GM12878 (cell line): Measurements from ENCODE around the gene NGRN. TPM values are rescaled to one million over a fixed set of nuclear protein-coding genes. Genes with fewer than 3 reads are reported as not detected.

ENCODE experiments used
- ATAC-seq: fragments of 200-7000 bp; cut with Tn5 transposase; 3 replicates; pipeline ENCODE4 v1.9.1; 2020; ENCODE audit warnings: mild to moderate bottlenecking, moderate library complexity
- BruUV-seq: library from RNA; stranded (reverse); fragments of 400-500 nt; replicated peaks from 2 replicates; lab custom pipeline; 2021; lab: Mats Ljungman, UMichigan
- CTCF ChIA-PET: fragments of 300-600 bp; sonication (Branson Sonifier 250); formaldehyde crosslinking; extraction: SDS; loops from one replicate; lab custom pipeline; 2021; ENCODE audit warnings: inconsistent platforms; lab: Yijun Ruan, JAX
- POLR2A ChIA-PET: fragments of 350-600 bp; formaldehyde crosslinking; extraction: SDS; loops from one replicate; lab custom pipeline; 2021; ENCODE audit warnings: inconsistent platforms; lab: Charles Lee
- RAD21 ChIA-PET: fragments of 300-600 bp; sonication (Branson Sonifier 250); formaldehyde crosslinking; loops from one replicate; lab custom pipeline; 2023; ENCODE audit warnings: antibody characterized with exemption; ENCODE audit not compliant: unreplicated experiment; lab: Charles Lee
- SMC1A ChIA-PET: fragments of 300-600 bp; sonication (Branson Sonifier 250); formaldehyde crosslinking; loops from one replicate; lab custom pipeline; 2023; ENCODE audit not compliant: unreplicated experiment, uncharacterized antibody; lab: Charles Lee
- DNase-seq: peaks from one replicate; pipeline ENCODE4 v3.0.0-alpha.2; 2011; ENCODE audit warnings: low read depth, low spot score
- FAIRE-seq: peaks from 3 replicates; lab custom pipeline; 2011; peaks lifted over from hg19 to GRCh38; lab: Jason Lieb, UNC
- H2AFZ ChIP-seq: 2 replicates; pipeline ENCODE4 v1.6.0; 2011; ENCODE audit warnings: low read depth, low read length, control low read depth; ENCODE audit not compliant: control insufficient read depth
- H3K27ac ChIP-seq: 2 replicates; pipeline ENCODE4 v1.5.1; 2011; ENCODE audit warnings: control low read depth; ENCODE audit not compliant: control insufficient read depth, insufficient read depth
- H3K27me3 ChIP-seq, 2 experiments: replicated peaks in 1 of 2; 2 replicates each; pipeline versions ENCODE4 v1.6.0 to v1.6.1; 2011; ENCODE audit warnings: low read length in 1 of 2; ENCODE audit not compliant: control insufficient read depth in 2 of 2, insufficient read depth in 2 of 2
- H3K36me3 ChIP-seq, 2 experiments: 2 replicates each; pipeline ENCODE4 v1.5.1; 2011; ENCODE audit warnings: low read length in 1 of 2; ENCODE audit not compliant: control insufficient read depth in 2 of 2, insufficient read depth in 2 of 2
- H3K4me1 ChIP-seq: 2 replicates; pipeline ENCODE4 v1.6.1; 2011; ENCODE audit warnings: mild to moderate bottlenecking, low read length, moderate library complexity, mixed read lengths; ENCODE audit not compliant: control insufficient read depth, insufficient read depth
- H3K4me2 ChIP-seq: 2 replicates; pipeline ENCODE4 v1.6.0; 2011; ENCODE audit warnings: control low read depth; ENCODE audit not compliant: control insufficient read depth, insufficient read depth
- H3K4me3 ChIP-seq: fragments of 200-600 bp; sonication (generic); 2 replicates; pipeline ENCODE4 v1.5.1; 2016
- H3K79me2 ChIP-seq: 2 replicates; pipeline ENCODE4 v1.6.0; 2011; ENCODE audit warnings: low read length; ENCODE audit not compliant: control insufficient read depth, insufficient read depth
- H3K9ac ChIP-seq: 2 replicates; pipeline ENCODE4 v1.8.0; 2011; ENCODE audit warnings: low read length, control low read depth, mixed read lengths; ENCODE audit not compliant: control insufficient read depth, insufficient read depth
- H3K9me3 ChIP-seq: replicated peaks from 3 replicates; pipeline ENCODE4 v1.5.1; 2011; ENCODE audit warnings: mild to moderate bottlenecking, low read length; ENCODE audit not compliant: control insufficient read depth, insufficient read depth
- H4K20me1 ChIP-seq: 2 replicates; pipeline ENCODE4 v1.6.0; 2011; ENCODE audit not compliant: control insufficient read depth, insufficient read depth
- ATF7 ChIP-seq: fragments of 450-650 bp; IDR thresholded peaks from 2 replicates; pipeline ENCODE4 v1.6.1; 2016; ENCODE audit warnings: low read depth, mild to moderate bottlenecking
- EZH2 ChIP-seq: IDR thresholded peaks from 2 replicates; pipeline ENCODE4 v1.6.1; 2012; ENCODE audit warnings: low read depth, mild to moderate bottlenecking, control low read depth, inconsistent platforms, low read length, borderline replicate concordance; ENCODE audit not compliant: control insufficient read depth
- HCFC1 ChIP-seq: fragments of 150-350 bp; IDR thresholded peaks from 2 replicates; pipeline ENCODE4 v1.6.1; 2014; ENCODE audit warnings: low read length
- HDGF ChIP-seq: fragments of 450-650 bp; IDR thresholded peaks from 2 replicates; pipeline ENCODE4 v1.6.1; 2016; ENCODE audit warnings: antibody characterized with exemption
- NFXL1 ChIP-seq: fragments of 450-650 bp; IDR thresholded peaks from 2 replicates; pipeline ENCODE4 v1.6.1; 2017; ENCODE audit warnings: antibody characterized with exemption, mild to moderate bottlenecking, borderline replicate concordance
- POLR2A ChIP-seq: IDR thresholded peaks from 2 replicates; pipeline ENCODE4 v1.6.1; 2011; ENCODE audit warnings: low read depth, mild to moderate bottlenecking, low read length
- POLR2AphosphoS5 ChIP-seq: IDR thresholded peaks from 2 replicates; pipeline ENCODE4 v1.6.1; 2011; ENCODE audit warnings: mild to moderate bottlenecking, low read length, inconsistent platforms
- TAF1 ChIP-seq: IDR thresholded peaks from 2 replicates; pipeline ENCODE4 v1.6.1; 2011; ENCODE audit warnings: mild to moderate bottlenecking, low read depth, low read length, borderline replicate concordance
- TCF12 ChIP-seq: IDR thresholded peaks from 2 replicates; pipeline ENCODE4 v1.6.1; 2011; ENCODE audit warnings: low read depth, mild to moderate bottlenecking, low read length
- WGBS: methylation state at CpG from one replicate; pipeline ENCODE4 v1.1.6; 2016; ENCODE audit warnings: low lambda C conversion rate; ENCODE audit not compliant: insufficient replicate concordance, insufficient coverage; ENCODE audit errors: missing lambda C conversion rate; 5-methylcytosine and 5-hydroxymethylcytosine counted together
- in situ Hi-C: fragments of 300-500 bp; cut with MboI; formaldehyde crosslinking; loops from 9 replicates; pipeline ENCODE4 v1.14.3; 2018; ENCODE audit warnings: mixed read lengths
- intact Hi-C: fragments of 100-400 bp; cut with micrococcal nuclease; formaldehyde crosslinking; loops from one replicate; pipeline ENCODE4 v1.14.2; 2022; ENCODE audit not compliant: unreplicated experiment
- polyA plus RNA-seq, 11 experiments: library from polyadenylated mRNA; depleted of rRNA in 4 of 11; unstranded in 6 of 11; stranded (reverse) in 5 of 11; fragments of >200 nt; fragmentation: Nextera tagmentation in 4 of 11; fragmentation: Illumina TruSeq in 1 of 11; extraction: Ambion mirVana in 4 of 11; extraction: Trizol in 1 of 11; gene quantifications; 1 replicate in 1 of 11; 2 replicates in 10 of 11; pipeline versions ENCODE4 v1.2.1 to v1.2.3, GENCODE V29; 2011 to 2016; ENCODE audit warnings: inconsistent platforms in 2 of 11, missing spikeins in 2 of 11, low read depth in 1 of 11
- total RNA-seq, 4 experiments: library from RNA; depleted of rRNA in 3 of 4; stranded (reverse); fragments of >200 nt in 3 of 4; fragmentation: Illumina TruSeq in 1 of 4; extraction: Trizol in 1 of 4; gene quantifications; 2 replicates each; pipeline versions ENCODE4 v1.2.1 to v1.2.3, GENCODE V29; 2013 to 2021
- TF ChIP-seq, protein P1 (sequence below): IDR thresholded peaks from 2 replicates; pipeline ENCODE4 v1.6.1; 2011; ENCODE audit warnings: mild to moderate bottlenecking, low read depth, low read length, moderate library complexity; ENCODE audit not compliant: insufficient replicate concordance
- TF ChIP-seq, protein P2 (sequence below): fragments of 450-650 bp; IDR thresholded peaks from 2 replicates; pipeline ENCODE4 v1.6.1; 2017; ENCODE audit warnings: mild to moderate bottlenecking, moderate library complexity

The NGRN gene
- total and polyA plus RNA-seq, 10 of the 15 experiments (the other 5 are each of a cell fraction or from before 2014, with no cell fraction given), result 5.8 to 31.3 (median 23.2) TPM

DNA sequence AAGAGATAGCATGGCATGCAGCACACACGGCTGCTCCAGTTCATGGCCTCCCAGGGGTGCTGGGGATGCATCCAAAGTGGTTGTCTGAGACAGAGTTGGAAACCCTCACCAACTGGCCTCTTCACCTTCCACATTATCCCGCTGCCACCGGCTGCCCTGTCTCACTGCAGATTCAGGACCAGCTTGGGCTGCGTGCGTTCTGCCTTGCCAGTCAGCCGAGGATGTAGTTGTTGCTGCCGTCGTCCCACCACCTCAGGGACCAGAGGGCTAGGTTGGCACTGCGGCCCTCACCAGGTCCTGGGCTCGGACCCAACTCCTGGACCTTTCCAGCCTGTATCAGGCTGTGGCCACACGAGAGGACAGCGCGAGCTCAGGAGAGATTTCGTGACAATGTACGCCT lies 36.5 kb upstream of the NGRN start:
- ChIA-PET RAD21 (no interaction called here), SMC1A (no interaction called here), POLR2A (interaction anchor here (1.8 kb wide), 1 partner anchor 67 kb away, joined by 5 read pairs; no protein-coding TSS in a partner anchor), CTCF (no interaction called here)
- intact Hi-C loops (no loop called here), in situ Hi-C loops (no loop called here)
- Histone ChIP-seq H3K9ac (no peak overlapping the region), H3K9me3 (no peaks in the 10 kb centered on the region), H4K20me1 (no peaks in the 10 kb centered on the region), H3K4me1 (peaks cover 24% of the 10 kb centered on the region), H3K27ac (no peak overlapping the region), H2AFZ (no peak overlapping the region), H3K27me3 (no peaks in the 10 kb centered on the region), H3K79me2 (peaks cover 19% of the 10 kb centered on the region), H3K4me2 (no peak overlapping the region), H3K36me3 (peaks cover 18 to 19% of the 10 kb centered on the region in 2 experiments; a peak in 3 of 4 replicates), H3K4me3 (no peak overlapping the region)
- ATAC-seq, result no peak
- DNase-seq, result no peak
- peak; percentile 26; the same call in 1 of the 2 replicates for TF ChIP-seq POLR2AphosphoS5
- no peak for TF ChIP-seq TCF12
- no peak for TF ChIP-seq HDGF
- no peak for FAIRE-seq
- BruUV-seq, result no TSS peak
- 93% methylated on average over 15 of the region's 15 CpGs for WGBS

DNA sequence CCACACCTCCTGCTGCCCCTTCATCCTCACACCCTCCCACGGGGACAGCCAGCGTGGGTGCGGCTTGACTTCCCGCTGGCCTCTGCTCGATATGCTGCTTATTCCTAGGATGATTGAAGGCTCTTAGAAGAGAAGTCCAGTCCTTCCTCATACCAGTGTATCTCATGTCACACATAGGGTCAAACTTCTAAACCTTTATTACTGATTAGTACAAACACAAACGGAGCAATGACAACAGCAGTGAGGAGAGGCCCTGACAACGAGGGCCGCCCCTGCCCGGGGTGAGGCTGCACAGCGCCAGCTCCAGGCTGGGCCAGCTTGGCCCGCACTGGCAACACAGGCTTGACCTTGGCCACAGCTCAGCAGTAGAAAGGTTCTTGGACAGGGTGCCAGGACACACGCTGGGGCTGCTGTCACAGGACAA lies 35.4 kb upstream of the NGRN start:
- Histone ChIP-seq H4K20me1 (no peaks in the 10 kb centered on the region), H3K9me3 (no peaks in the 10 kb centered on the region), H3K27ac (no peak overlapping the region), H3K36me3 (peaks cover 16 to 19% of the 10 kb centered on the region in 2 experiments; a peak in 3 of 4 replicates), H3K27me3 (no peaks in the 10 kb centered on the region), H3K9ac (no peak overlapping the region), H2AFZ (no peak overlapping the region), H3K4me1 (peaks cover 28% of the 10 kb centered on the region), H3K79me2 (peaks cover 19% of the 10 kb centered on the region), H3K4me2 (peak overlapping the region; percentile 38; the same call in 1 of the 2 replicates), H3K4me3 (no peak overlapping the region)
- ATAC-seq (no peak), DNase-seq (no peak), FAIRE-seq (no peak)
- POLR2A ChIA-PET, result interaction anchor here (0.8 to 4.9 kb wide), 3 partner anchors 28 to 68 kb away, joined by 3 to 31 read pairs (median 5); partner anchors contain the start of gene SEMA4B
- intact Hi-C loops (loop anchor here (5.0 kb wide), 5 partner anchors 38 to 432 kb away; partner anchors contain the start of gene AP3S2), in situ Hi-C loops (no loop called here)
- RAD21 ChIA-PET, result interaction anchor here (2.1 kb wide), 1 partner anchor 9 kb away, joined by 5 read pairs; no protein-coding TSS in a partner anchor
- TF ChIP-seq POLR2AphosphoS5 (no peak; the same call in 1 of the 2 replicates), EZH2 (no peak), NFXL1 (no peak), POLR2A (peak; percentile 31; the same call in 1 of the 2 replicates), TAF1 (no peak), HCFC1 (no peak), ATF7 (no peak)
- TF ChIP-seq, protein P1, sequence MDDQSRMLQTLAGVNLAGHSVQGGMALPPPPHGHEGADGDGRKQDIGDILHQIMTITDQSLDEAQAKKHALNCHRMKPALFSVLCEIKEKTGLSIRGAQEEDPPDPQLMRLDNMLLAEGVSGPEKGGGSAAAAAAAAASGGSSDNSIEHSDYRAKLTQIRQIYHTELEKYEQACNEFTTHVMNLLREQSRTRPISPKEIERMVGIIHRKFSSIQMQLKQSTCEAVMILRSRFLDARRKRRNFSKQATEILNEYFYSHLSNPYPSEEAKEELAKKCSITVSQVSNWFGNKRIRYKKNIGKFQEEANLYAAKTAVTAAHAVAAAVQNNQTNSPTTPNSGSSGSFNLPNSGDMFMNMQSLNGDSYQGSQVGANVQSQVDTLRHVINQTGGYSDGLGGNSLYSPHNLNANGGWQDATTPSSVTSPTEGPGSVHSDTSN, result no peak
- TF ChIP-seq, protein P2, sequence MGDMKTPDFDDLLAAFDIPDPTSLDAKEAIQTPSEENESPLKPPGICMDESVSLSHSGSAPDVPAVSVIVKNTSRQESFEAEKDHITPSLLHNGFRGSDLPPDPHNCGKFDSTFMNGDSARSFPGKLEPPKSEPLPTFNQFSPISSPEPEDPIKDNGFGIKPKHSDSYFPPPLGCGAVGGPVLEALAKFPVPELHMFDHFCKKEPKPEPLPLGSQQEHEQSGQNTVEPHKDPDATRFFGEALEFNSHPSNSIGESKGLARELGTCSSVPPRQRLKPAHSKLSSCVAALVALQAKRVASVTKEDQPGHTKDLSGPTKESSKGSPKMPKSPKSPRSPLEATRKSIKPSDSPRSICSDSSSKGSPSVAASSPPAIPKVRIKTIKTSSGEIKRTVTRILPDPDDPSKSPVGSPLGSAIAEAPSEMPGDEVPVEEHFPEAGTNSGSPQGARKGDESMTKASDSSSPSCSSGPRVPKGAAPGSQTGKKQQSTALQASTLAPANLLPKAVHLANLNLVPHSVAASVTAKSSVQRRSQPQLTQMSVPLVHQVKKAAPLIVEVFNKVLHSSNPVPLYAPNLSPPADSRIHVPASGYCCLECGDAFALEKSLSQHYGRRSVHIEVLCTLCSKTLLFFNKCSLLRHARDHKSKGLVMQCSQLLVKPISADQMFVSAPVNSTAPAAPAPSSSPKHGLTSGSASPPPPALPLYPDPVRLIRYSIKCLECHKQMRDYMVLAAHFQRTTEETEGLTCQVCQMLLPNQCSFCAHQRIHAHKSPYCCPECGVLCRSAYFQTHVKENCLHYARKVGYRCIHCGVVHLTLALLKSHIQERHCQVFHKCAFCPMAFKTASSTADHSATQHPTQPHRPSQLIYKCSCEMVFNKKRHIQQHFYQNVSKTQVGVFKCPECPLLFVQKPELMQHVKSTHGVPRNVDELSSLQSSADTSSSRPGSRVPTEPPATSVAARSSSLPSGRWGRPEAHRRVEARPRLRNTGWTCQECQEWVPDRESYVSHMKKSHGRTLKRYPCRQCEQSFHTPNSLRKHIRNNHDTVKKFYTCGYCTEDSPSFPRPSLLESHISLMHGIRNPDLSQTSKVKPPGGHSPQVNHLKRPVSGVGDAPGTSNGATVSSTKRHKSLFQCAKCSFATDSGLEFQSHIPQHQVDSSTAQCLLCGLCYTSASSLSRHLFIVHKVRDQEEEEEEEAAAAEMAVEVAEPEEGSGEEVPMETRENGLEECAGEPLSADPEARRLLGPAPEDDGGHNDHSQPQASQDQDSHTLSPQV, result no peak
- no TSS peak for BruUV-seq
- SMC1A ChIA-PET, result interaction anchor here (0.7 to 4.5 kb wide), 8 partner anchors 8 to 125 kb away, joined by 3 to 24 read pairs (median 12); no protein-coding TSS in a partner anchor
- CTCF ChIA-PET, result interaction anchor here (1.0 to 4.8 kb wide), 5 partner anchors 8 to 87 kb away, joined by 3 to 38 read pairs (median 5); no protein-coding TSS in a partner anchor
- 99% methylated on average over 12 of the region's 12 CpGs for WGBS
